ENCODE results near the gene ALKBH5. TPM values are rescaled to one million over a fixed set of nuclear protein-coding genes. Genes with fewer than 3 reads are reported as not detected.

Gene ALKBH5
- total RNA-seq (ENCODE audit: low replicate concordance): 78.8 and 98.2 TPM in 2 replicates

DNA sequence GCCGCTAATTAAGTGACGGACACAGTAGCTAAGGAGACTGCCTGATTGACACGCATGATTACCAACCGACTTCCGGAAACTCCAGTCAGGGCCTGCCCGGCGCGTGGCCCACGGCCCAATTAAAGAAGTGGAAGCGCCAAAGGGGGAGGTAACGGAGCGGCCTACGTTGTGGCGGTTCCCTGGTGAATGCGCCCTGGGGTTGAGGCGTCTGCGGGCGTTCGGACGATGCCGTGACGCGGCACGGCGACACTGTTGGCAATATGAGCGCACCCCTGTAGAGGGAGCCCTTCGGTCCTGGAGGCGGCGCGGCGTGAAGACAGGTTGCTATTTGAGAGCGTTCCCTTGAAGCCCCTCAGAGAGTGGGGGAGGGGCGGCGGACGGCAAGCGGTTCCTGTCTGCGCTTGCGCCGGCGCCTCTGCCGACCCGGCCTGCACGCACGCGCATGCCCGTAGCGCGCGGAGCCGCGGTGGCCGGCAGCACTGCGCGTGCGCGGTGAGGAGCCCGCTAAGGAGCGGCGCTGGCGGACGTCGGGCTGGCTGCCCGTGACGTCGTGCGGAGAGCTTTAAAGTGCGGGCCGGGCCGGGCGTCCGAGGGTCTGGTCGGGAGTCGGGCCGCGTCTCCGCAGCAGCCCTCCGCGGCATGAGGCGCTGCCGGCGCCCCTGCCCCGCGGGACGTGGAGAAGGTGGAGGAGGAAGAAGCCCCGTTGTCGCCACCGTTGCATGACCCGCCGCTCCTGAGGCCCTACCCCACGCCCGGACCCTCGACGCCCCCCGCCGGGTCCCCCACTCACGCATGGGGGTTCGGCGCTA is at the start of gene ALKBH5:
TSS of gene ALKBH5 (plus strand) at position 495 of the 809 bp plus-strand sequence. CDS start 416 bp downstream, outside the sequence.
- peaks cover 6% of the 10 kb centered on the region for H3K27me3 Mint-ChIP-seq (ENCODE audit: insufficient read depth, low read depth)
- peak within 1 kb of the TSS; percentile 96 for H3K27ac Mint-ChIP-seq
- DNase-seq (ENCODE audit: low spot score): peak; percentile 99

DNA sequence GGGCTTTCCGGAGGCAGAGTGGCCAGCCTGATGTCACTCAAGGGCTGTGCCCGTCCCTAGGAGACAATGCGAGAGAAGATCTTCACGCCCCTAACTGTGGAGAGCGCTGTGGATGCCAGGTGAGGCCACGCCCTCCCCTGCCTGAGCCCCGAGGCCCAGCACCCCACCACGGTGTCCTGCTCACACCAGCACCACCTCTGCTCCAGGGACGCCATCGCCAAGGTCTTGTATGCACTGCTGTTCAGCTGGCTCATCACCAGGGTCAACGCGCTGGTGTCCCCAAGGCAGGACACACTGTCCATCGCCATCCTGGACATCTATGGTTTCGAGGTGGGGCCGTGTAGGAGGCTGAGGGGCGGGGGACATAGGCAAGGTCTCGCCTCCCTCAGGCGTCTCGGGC is 47.3 kb upstream of the ALKBH5 start:
- H3K27ac ChIP-seq: no peak overlapping the region
- TF ChIP-seq EZH2phosphoT487 (IDR thresholded peaks at IDR 0.05) (no peak), EZH2 (IDR thresholded peaks at IDR 0.05) (no peak)
- TF ChIP-seq, protein P1, sequence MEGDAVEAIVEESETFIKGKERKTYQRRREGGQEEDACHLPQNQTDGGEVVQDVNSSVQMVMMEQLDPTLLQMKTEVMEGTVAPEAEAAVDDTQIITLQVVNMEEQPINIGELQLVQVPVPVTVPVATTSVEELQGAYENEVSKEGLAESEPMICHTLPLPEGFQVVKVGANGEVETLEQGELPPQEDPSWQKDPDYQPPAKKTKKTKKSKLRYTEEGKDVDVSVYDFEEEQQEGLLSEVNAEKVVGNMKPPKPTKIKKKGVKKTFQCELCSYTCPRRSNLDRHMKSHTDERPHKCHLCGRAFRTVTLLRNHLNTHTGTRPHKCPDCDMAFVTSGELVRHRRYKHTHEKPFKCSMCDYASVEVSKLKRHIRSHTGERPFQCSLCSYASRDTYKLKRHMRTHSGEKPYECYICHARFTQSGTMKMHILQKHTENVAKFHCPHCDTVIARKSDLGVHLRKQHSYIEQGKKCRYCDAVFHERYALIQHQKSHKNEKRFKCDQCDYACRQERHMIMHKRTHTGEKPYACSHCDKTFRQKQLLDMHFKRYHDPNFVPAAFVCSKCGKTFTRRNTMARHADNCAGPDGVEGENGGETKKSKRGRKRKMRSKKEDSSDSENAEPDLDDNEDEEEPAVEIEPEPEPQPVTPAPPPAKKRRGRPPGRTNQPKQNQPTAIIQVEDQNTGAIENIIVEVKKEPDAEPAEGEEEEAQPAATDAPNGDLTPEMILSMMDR (IDR thresholded peaks at IDR 0.05): no peak
- Mint-ChIP-seq H3K36me3 (no peaks in the 10 kb centered on the region), H3K9me3 (no peaks in the 10 kb centered on the region), H3K4me3 (no peak overlapping the region), H3K27me3 (ENCODE audit: insufficient read depth, low read depth) (peaks cover 4% of the 10 kb centered on the region), H3K27ac (peak overlapping the region; percentile 87), H3K4me1 (peaks cover 14% of the 10 kb centered on the region)
- H3K27me3 ChIP-seq: no peaks in the 10 kb centered on the region
- H3K36me3 ChIP-seq: no peaks in the 10 kb centered on the region
- no peaks in the 10 kb centered on the region for H3K4me1 ChIP-seq
- H3K9me3 ChIP-seq (ENCODE audit: low read depth): no peaks in the 10 kb centered on the region
- no peak for DNase-seq (ENCODE audit: low spot score)
- H3K4me3 ChIP-seq: no peak overlapping the region
- H3F3A ChIP-seq (ENCODE audit: low read depth): no peaks in the 10 kb centered on the region
- no peak overlapping the region for H2AFZ ChIP-seq (replicated peaks)
- H4K20me1 ChIP-seq (ENCODE audit: low read depth): no peaks in the 10 kb centered on the region
- no peak overlapping the region for H3K4me2 ChIP-seq
- H3K9ac ChIP-seq: no peak overlapping the region
- H3K79me2 ChIP-seq (ENCODE audit: low read depth): no peaks in the 10 kb centered on the region

More for the DNA sequence above, at the start of gene ALKBH5:
- Mint-ChIP-seq H3K4me3 (peak within 1 kb of the TSS; percentile 97), H3K4me1 (peaks cover 77% of the 10 kb centered on the region), H3K36me3 (peaks cover 25% of the 10 kb centered on the region), H3K9me3 (no peaks in the 10 kb centered on the region)
- peak within 1 kb of the TSS; percentile 72 for H3K4me3 ChIP-seq
- no peaks in the 10 kb centered on the region for H3K27me3 ChIP-seq
- H3K9ac ChIP-seq: peak within 1 kb of the TSS; percentile 36
- H4K20me1 ChIP-seq (ENCODE audit: low read depth): peaks cover 47% of the 10 kb centered on the region
- peak within 1 kb of the TSS; percentile 94 for H3K27ac ChIP-seq
- H3K9me3 ChIP-seq (ENCODE audit: low read depth): no peaks in the 10 kb centered on the region
- H3K79me2 ChIP-seq (ENCODE audit: low read depth): peaks cover 47% of the 10 kb centered on the region
- H3K4me1 ChIP-seq: peaks cover 45% of the 10 kb centered on the region
- peak within 1 kb of the TSS; percentile 92 for H3K4me2 ChIP-seq
- H3F3A ChIP-seq (ENCODE audit: low read depth): peaks cover 25% of the 10 kb centered on the region
- H2AFZ ChIP-seq (replicated peaks): peak within 1 kb of the TSS; percentile 83
- no peaks in the 10 kb centered on the region for H3K36me3 ChIP-seq
- TF ChIP-seq EZH2phosphoT487 (IDR thresholded peaks at IDR 0.05): no peak
- TF ChIP-seq, protein P1 (IDR thresholded peaks at IDR 0.05): peak; percentile 42

DNA sequence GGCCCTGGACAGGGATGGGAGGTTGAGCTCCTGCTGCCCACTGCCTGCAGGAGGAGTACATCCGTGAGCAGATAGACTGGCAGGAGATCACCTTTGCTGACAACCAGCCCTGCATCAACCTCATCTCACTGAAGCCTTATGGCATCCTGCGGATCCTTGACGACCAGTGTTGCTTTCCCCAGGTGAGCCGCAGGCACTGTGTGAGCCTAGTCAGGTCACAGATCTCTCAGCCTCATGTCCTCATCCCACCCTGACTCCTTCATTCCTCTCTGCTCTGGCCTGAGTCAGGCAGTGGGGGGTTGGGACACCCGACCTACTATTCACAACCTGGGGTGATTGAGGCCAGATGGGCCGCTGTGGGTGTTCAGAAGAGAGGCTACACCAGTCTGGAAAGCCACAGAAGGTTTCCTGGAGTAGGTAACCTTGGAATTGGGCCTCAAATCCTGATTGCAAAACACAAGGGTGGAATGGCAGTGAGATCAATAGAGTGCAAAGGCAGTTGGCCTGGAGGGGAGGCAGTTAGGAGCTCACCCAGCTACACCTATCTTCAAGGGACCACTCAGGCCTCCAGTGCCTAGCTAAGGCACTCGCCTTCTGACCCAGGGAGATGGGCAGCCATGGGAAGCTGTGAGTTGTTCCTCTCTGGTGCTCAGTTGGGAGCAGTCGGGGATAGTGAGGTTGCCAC is 45.4 kb upstream of the ALKBH5 start:
- no peaks in the 10 kb centered on the region for H4K20me1 ChIP-seq (ENCODE audit: low read depth)
- no peaks in the 10 kb centered on the region for H3F3A ChIP-seq (ENCODE audit: low read depth)
- Mint-ChIP-seq H3K36me3 (no peaks in the 10 kb centered on the region), H3K4me3 (no peak overlapping the region), H3K4me1 (peaks cover 15% of the 10 kb centered on the region), H3K27me3 (ENCODE audit: insufficient read depth, low read depth) (peaks cover 4% of the 10 kb centered on the region), H3K27ac (peak overlapping the region; percentile 51), H3K9me3 (no peaks in the 10 kb centered on the region)
- H3K4me3 ChIP-seq: no peak overlapping the region
- no peak for DNase-seq (ENCODE audit: low spot score)
- no peaks in the 10 kb centered on the region for H3K27me3 ChIP-seq
- H3K27ac ChIP-seq: no peak overlapping the region
- H3K79me2 ChIP-seq (ENCODE audit: low read depth): no peaks in the 10 kb centered on the region
- H3K9ac ChIP-seq: no peak overlapping the region
- no peak overlapping the region for H2AFZ ChIP-seq (replicated peaks)
- H3K36me3 ChIP-seq: no peaks in the 10 kb centered on the region
- H3K9me3 ChIP-seq (ENCODE audit: low read depth): no peaks in the 10 kb centered on the region
- peaks cover 1% of the 10 kb centered on the region for H3K4me1 ChIP-seq
- no peak overlapping the region for H3K4me2 ChIP-seq
- TF ChIP-seq EZH2 (IDR thresholded peaks at IDR 0.05) (no peak), EZH2phosphoT487 (IDR thresholded peaks at IDR 0.05) (no peak)
- TF ChIP-seq, protein P1 (IDR thresholded peaks at IDR 0.05): no peak

Measured in neural progenitor cell (in vitro differentiated cells).